HepG2 (cell line): ENCODE data around the gene FLT3LG. TPM values are rescaled to one million over a fixed set of nuclear protein-coding genes. Genes with fewer than 3 reads are reported as not detected.
A peak's percentile ranks its signal among the peaks of the same experiment; 100 is the strongest.

Experiments used
- AKNA ChIP-seq: sonication (generic); formaldehyde crosslinking; IDR thresholded peaks from 2 replicates; pipeline ENCODE4 v1.4.0; 2020; ENCODE audit warnings: missing genetic modification reagents, borderline replicate concordance
- KAT8 ChIP-seq: IDR thresholded peaks from 2 replicates; pipeline ENCODE4 v1.6.1; 2016; ENCODE audit warnings: missing genetic modification reagents, missing compliant biosample characterization
- KLF13 ChIP-seq: sonication (generic); formaldehyde crosslinking; IDR thresholded peaks from 2 replicates; pipeline ENCODE4 v1.4.0; 2020; ENCODE audit warnings: mild to moderate bottlenecking, missing genetic modification reagents
- MAZ ChIP-seq, 2 experiments: sonication (generic) in 1 of 2; formaldehyde crosslinking in 1 of 2; IDR thresholded peaks; 2 replicates each; pipeline versions ENCODE4 v1.5.0 to v1.6.1; 2012 to 2020; ENCODE audit warnings: low read depth in 2 of 2, mild to moderate bottlenecking in 2 of 2, borderline replicate concordance in 1 of 2, improper control_type of control experiment in 1 of 2, low read length in 1 of 2, missing genetic modification reagents in 1 of 2, moderate library complexity in 1 of 2
- MTERF4 ChIP-seq: sonication (generic); formaldehyde crosslinking; IDR thresholded peaks from 2 replicates; pipeline ENCODE4 v1.8.0; 2023; ENCODE audit warnings: mild to moderate bottlenecking, missing genetic modification reagents
- PRDM10 ChIP-seq: sonication (generic); formaldehyde crosslinking; IDR thresholded peaks from 2 replicates; pipeline ENCODE4 v1.4.0; 2020; ENCODE audit warnings: low read depth, missing genetic modification reagents
- RBFOX2 ChIP-seq: fragments of 200-400 bp; formaldehyde crosslinking; IDR thresholded peaks from 2 replicates; pipeline ENCODE4 v1.6.1; 2017; ENCODE audit warnings: low read depth, mild to moderate bottlenecking, low read length
- RBM39 ChIP-seq: fragments of 200-400 bp; formaldehyde crosslinking; IDR thresholded peaks from one replicate; pipeline ENCODE4 v1.6.1; 2018; ENCODE audit warnings: antibody characterized with exemption, mild to moderate bottlenecking, low read depth, low read length; ENCODE audit not compliant: poor library complexity, severe bottlenecking
- STAT6 ChIP-seq: sonication (generic); formaldehyde crosslinking; IDR thresholded peaks from 2 replicates; pipeline ENCODE4 v1.4.0; 2020; ENCODE audit warnings: missing genetic modification reagents, mild to moderate bottlenecking, borderline replicate concordance
- YY1 ChIP-seq: IDR thresholded peaks from 2 replicates; pipeline ENCODE4 v1.6.1; 2011; ENCODE audit warnings: low read length, low read depth, moderate library complexity, mild to moderate bottlenecking; ENCODE audit not compliant: insufficient read depth, insufficient replicate concordance
- ZNF451 ChIP-seq: sonication (generic); formaldehyde crosslinking; IDR thresholded peaks from 2 replicates; pipeline ENCODE4 v1.5.0; 2020; ENCODE audit warnings: mild to moderate bottlenecking, missing genetic modification reagents
- ZNF7 ChIP-seq: IDR thresholded peaks from 2 replicates; pipeline ENCODE4 v1.6.1; 2016; ENCODE audit warnings: missing biosample characterization, missing genetic modification reagents
- ZNF816 ChIP-seq: sonication (generic); formaldehyde crosslinking; IDR thresholded peaks from 2 replicates; pipeline ENCODE4 v1.8.0; 2022; ENCODE audit warnings: missing genetic modification reagents, mild to moderate bottlenecking, borderline replicate concordance
- ZNF83 ChIP-seq: sonication (generic); formaldehyde crosslinking; IDR thresholded peaks from 2 replicates; pipeline ENCODE4 v1.4.0; 2020; ENCODE audit warnings: missing genetic modification reagents, mild to moderate bottlenecking, borderline replicate concordance
- polyA plus RNA-seq, 8 experiments: library from polyadenylated mRNA; depleted of rRNA in 3 of 8; stranded (reverse) in 7 of 8; unstranded in 1 of 8; fragments of >200 nt; fragmentation: Illumina TruSeq in 4 of 8; extraction: Trizol in 4 of 8; gene quantifications; 2 replicates each; pipeline versions ENCODE4 v1.2.1 to v1.2.3, GENCODE V29; 2011 to 2016; ENCODE audit warnings: low read depth in 4 of 8, missing spikeins in 1 of 8, mixed read lengths in 1 of 8; ENCODE audit not compliant: insufficient read depth in 1 of 8
- total RNA-seq, 5 experiments: library from RNA; depleted of rRNA; stranded (reverse); fragments of >200 nt; fragmentation: Illumina TruSeq; extraction: Trizol; gene quantifications; 2 replicates each; pipeline ENCODE4 v1.2.3, GENCODE V29; 2016; ENCODE audit warnings: low read depth in 1 of 5

Gene FLT3LG
- total and polyA plus RNA-seq, 2 of the 13 experiments (the other 11 are each of a cell fraction or from before 2014, with no cell fraction given) = 1.5 to 2.6 TPM

- TF ChIP-seq AKNA (CRISPR knock-in tag) (peak; percentile 36; the same call in 1 of the 2 replicates), STAT6 (no peak), MAZ (IDR thresholded peaks at IDR 0.05; ENCODE audit: borderline replicate concordance, low read depth, low read length) (0 out of 2 replicates have a peak, but pooled peaks have one; percentile 51), MAZ (CRISPR knock-in tag; IDR thresholded peaks at IDR 0.05; ENCODE audit: low read depth) (peak; percentile 74), PRDM10 (CRISPR knock-in tag) (peak; percentile 51; the same call in 1 of the 2 replicates), ZNF816 (CRISPR knock-in tag) (peak; percentile 67; the same call in 1 of the 2 replicates), ZNF83 (CRISPR knock-in tag) (no peak), MTERF4 (CRISPR knock-in tag) (peak; percentile 66; the same call in 1 of the 2 replicates), ZNF7 (no peak; the same call in 1 of the 2 replicates), KAT8 (peak; percentile 92), RBFOX2 (peak; percentile 99), RBM39 (peak; percentile 76), KLF13 (CRISPR knock-in tag) (no peak), ZNF451 (CRISPR knock-in tag) (peak; percentile 62; the same call in 1 of the 2 replicates), YY1 (peak; percentile 99)
Observed at GRCh38 chr19:49487277-49488045, 13.4 kb downstream of the FLT3LG start, which contains the start of gene RPL13A (continued).
